GM23338 (cell line): ENCODE data around the gene EIF2A. TPM values are rescaled to one million over a fixed set of nuclear protein-coding genes. Genes with fewer than 3 reads are reported as not detected.

Source experiments
- ATAC-seq: fragments of 200-7000 bp; cut with Tn5 transposase; 3 replicates; pipeline ENCODE4 v1.9.1; 2020
- DNase-seq: peaks from one replicate; pipeline ENCODE4 v3.0.0-alpha.2; 2015; ENCODE audit warnings: low spot score
- H2AFZ ChIP-seq: fragments of 200-600 bp; sonication (generic); 2 replicates; pipeline ENCODE4 v1.8.0; 2016; ENCODE audit warnings: antibody characterized with exemption, mild to moderate bottlenecking, moderate library complexity
- H3F3A ChIP-seq: fragments of 200-600 bp; sonication (generic); replicated peaks from 2 replicates; pipeline ENCODE4 v1.8.0; 2017; ENCODE audit warnings: antibody characterized with exemption, mixed run types, low read depth
- H3K27ac ChIP-seq: fragments of 200-600 bp; sonication (generic); 2 replicates; pipeline ENCODE4 v1.6.1; 2016; ENCODE audit warnings: low read depth
- H3K27me3 ChIP-seq: fragments of 200-600 bp; sonication (generic); 2 replicates; pipeline ENCODE4 v1.8.0; 2016; ENCODE audit warnings: mild to moderate bottlenecking, mixed run types, moderate library complexity; ENCODE audit not compliant: insufficient read depth
- H3K36me3 ChIP-seq: fragments of 200-600 bp; sonication (generic); 2 replicates; pipeline ENCODE4 v1.8.0; 2016; ENCODE audit warnings: mild to moderate bottlenecking; ENCODE audit not compliant: insufficient read depth
- H3K4me1 ChIP-seq: fragments of 200-600 bp; sonication (generic); 2 replicates; pipeline ENCODE4 v1.8.0; 2016; ENCODE audit warnings: mild to moderate bottlenecking, moderate library complexity; ENCODE audit not compliant: insufficient read depth
- H3K4me2 ChIP-seq: fragments of 200-600 bp; sonication (generic); 2 replicates; pipeline ENCODE4 v1.7.1; 2017; ENCODE audit warnings: mixed run types
- H3K4me3 ChIP-seq: fragments of 200-600 bp; sonication (generic); 2 replicates; pipeline ENCODE4 v1.6.1; 2016; ENCODE audit warnings: mixed run types
- H3K79me2 ChIP-seq: fragments of 200-600 bp; sonication (generic); replicated peaks from 2 replicates; pipeline ENCODE4 v1.8.0; 2017; ENCODE audit warnings: mild to moderate bottlenecking; ENCODE audit not compliant: insufficient read depth
- H3K9me2 ChIP-seq: fragments of 200-600 bp; sonication (generic); 2 replicates; pipeline ENCODE4 v1.8.0; 2017; ENCODE audit not compliant: insufficient read depth
- H4K20me1 ChIP-seq: fragments of 200-600 bp; sonication (generic); replicated peaks from 2 replicates; pipeline ENCODE4 v1.8.0; 2017; ENCODE audit warnings: mild to moderate bottlenecking; ENCODE audit not compliant: insufficient read depth
- H3K27ac Mint-ChIP-seq: 2 replicates; pipeline ENCODE4 v1.8.0; 2020; ENCODE audit warnings: inconsistent platforms, mild to moderate bottlenecking, moderate library complexity, mixed read lengths
- H3K27me3 Mint-ChIP-seq: 3 replicates; pipeline ENCODE4 v1.8.0; 2022; ENCODE audit warnings: low read depth, mild to moderate bottlenecking, moderate library complexity, mixed read lengths, inconsistent platforms; ENCODE audit not compliant: insufficient read depth, poor library complexity
- H3K36me3 Mint-ChIP-seq: 3 replicates; pipeline ENCODE4 v1.8.0; 2021; ENCODE audit warnings: low read depth, mild to moderate bottlenecking, inconsistent platforms, moderate library complexity, mixed read lengths
- H3K4me1 Mint-ChIP-seq: 3 replicates; pipeline ENCODE4 v1.8.0; 2020; ENCODE audit warnings: mild to moderate bottlenecking, inconsistent platforms, mixed read lengths
- H3K4me3 Mint-ChIP-seq: 3 replicates; pipeline ENCODE4 v1.8.0; 2021; ENCODE audit warnings: moderate library complexity, mild to moderate bottlenecking, inconsistent platforms, mixed read lengths
- H3K9me3 Mint-ChIP-seq: 3 replicates; pipeline ENCODE4 v1.8.0; 2020; ENCODE audit warnings: moderate library complexity, mild to moderate bottlenecking, inconsistent platforms, mixed read lengths
- CREB1 ChIP-seq: fragments of 250-450 bp; sonication (Bioruptor Pico); IDR thresholded peaks from 2 replicates; pipeline ENCODE4 v1.5.0; 2020; ENCODE audit warnings: low read depth, mild to moderate bottlenecking, moderate library complexity
- EZH2 ChIP-seq: fragments of 200-600 bp; sonication (generic); IDR thresholded peaks from one replicate; pipeline ENCODE4 v1.8.0; 2017; ENCODE audit warnings: antibody characterized with exemption, mild to moderate bottlenecking, low read depth; ENCODE audit not compliant: unreplicated experiment
- EZH2phosphoT487 ChIP-seq: fragments of 200-600 bp; sonication (generic); IDR thresholded peaks from one replicate; pipeline ENCODE4 v1.8.1; 2018; ENCODE audit warnings: antibody characterized with exemption; ENCODE audit not compliant: unreplicated experiment
- JUNB ChIP-seq: IDR thresholded peaks from one replicate; pipeline ENCODE4 v1.6.1; 2016; ENCODE audit warnings: antibody characterized with exemption; ENCODE audit not compliant: unreplicated experiment
- NANOG ChIP-seq: IDR thresholded peaks from 2 replicates; pipeline ENCODE4 v1.6.1; 2016; ENCODE audit warnings: antibody characterized with exemption, borderline replicate concordance
- POLR2AphosphoS5 ChIP-seq: IDR thresholded peaks from 2 replicates; pipeline ENCODE4 v1.6.1; 2016; ENCODE audit warnings: antibody characterized with exemption, low read depth
- REST ChIP-seq: IDR thresholded peaks from one replicate; pipeline ENCODE4 v1.6.1; 2018; ENCODE audit warnings: antibody characterized with exemption; ENCODE audit not compliant: unreplicated experiment
- STAT1 ChIP-seq: IDR thresholded peaks from one replicate; pipeline ENCODE4 v1.6.1; 2016; ENCODE audit warnings: antibody characterized with exemption; ENCODE audit not compliant: unreplicated experiment
- ZNF114 ChIP-seq: fragments of 250-450 bp; sonication (Bioruptor Pico); IDR thresholded peaks from 2 replicates; pipeline ENCODE4 v1.5.0; 2020; ENCODE audit warnings: mild to moderate bottlenecking, moderate library complexity
- ZNF331 ChIP-seq: fragments of 250-450 bp; sonication (Bioruptor Pico); IDR thresholded peaks from 2 replicates; pipeline ENCODE4 v1.5.0; 2020; ENCODE audit warnings: low read depth, mild to moderate bottlenecking, moderate library complexity
- polyA plus RNA-seq: library from polyadenylated mRNA; unstranded; fragments of >200 nt; fragmentation: Nextera tagmentation; extraction: Ambion mirVana; gene quantifications from 2 replicates; pipeline ENCODE4 v1.2.1, GENCODE V29; 2016
- total RNA-seq: library from RNA; depleted of rRNA; stranded (reverse); fragments of >200 nt; shearing (Covaris generic); gene quantifications from 2 replicates; pipeline ENCODE4 v1.2.3, GENCODE V29; 2014
- TF ChIP-seq, protein P1 (sequence below): fragments of 250-450 bp; sonication (Bioruptor Pico); IDR thresholded peaks from 2 replicates; pipeline ENCODE4 v1.5.0; 2020; ENCODE audit warnings: mild to moderate bottlenecking, moderate library complexity
- TF ChIP-seq, protein P2 (sequence below), 2 experiments: fragments of 200-600 bp in 1 of 2; sonication (generic) in 1 of 2; conservative IDR thresholded peaks; 2 replicates each; pipeline versions ENCODE4 v1.5.1 to v1.6.1; 2016 to 2017; ENCODE audit warnings: antibody characterized with exemption in 2 of 2, low read depth in 2 of 2, mild to moderate bottlenecking in 2 of 2, moderate library complexity in 1 of 2

The EIF2A gene
- total and polyA plus RNA-seq, 2 experiments from 2014 or later: 95.2 to 153 TPM

- Mint-ChIP-seq H3K9me3 (no peaks in the 10 kb centered on the region; the same call in 2 of the 3 replicates), H3K4me1 (peaks cover 11% of the 10 kb centered on the region; the same call in 2 of the 3 replicates), H3K36me3 (peaks cover 33% of the 10 kb centered on the region), H3K27ac (no peak overlapping the region), H3K27me3 (peaks cover 8% of the 10 kb centered on the region), H3K4me3 (peak overlapping the region; percentile 93)
- no peak for ATAC-seq
- H3K27ac ChIP-seq: no peak overlapping the region
- no peak overlapping the region for H3K4me2 ChIP-seq
- peaks cover 21% of the 10 kb centered on the region for H4K20me1 ChIP-seq
- DNase-seq: no peak
- H2AFZ ChIP-seq: no peak overlapping the region
- H3K27me3 ChIP-seq: no peaks in the 10 kb centered on the region
- peaks cover 10% of the 10 kb centered on the region; the same call in 1 of the 2 replicates for H3K4me1 ChIP-seq
- peaks cover 15% of the 10 kb centered on the region for H3K36me3 ChIP-seq
- no peak for TF ChIP-seq NANOG
- no peak for TF ChIP-seq REST
- TF ChIP-seq STAT1: no peak
- TF ChIP-seq JUNB: no peak
- no peak for TF ChIP-seq ZNF114 (CRISPR knock-in tag)
- TF ChIP-seq, protein P1, sequence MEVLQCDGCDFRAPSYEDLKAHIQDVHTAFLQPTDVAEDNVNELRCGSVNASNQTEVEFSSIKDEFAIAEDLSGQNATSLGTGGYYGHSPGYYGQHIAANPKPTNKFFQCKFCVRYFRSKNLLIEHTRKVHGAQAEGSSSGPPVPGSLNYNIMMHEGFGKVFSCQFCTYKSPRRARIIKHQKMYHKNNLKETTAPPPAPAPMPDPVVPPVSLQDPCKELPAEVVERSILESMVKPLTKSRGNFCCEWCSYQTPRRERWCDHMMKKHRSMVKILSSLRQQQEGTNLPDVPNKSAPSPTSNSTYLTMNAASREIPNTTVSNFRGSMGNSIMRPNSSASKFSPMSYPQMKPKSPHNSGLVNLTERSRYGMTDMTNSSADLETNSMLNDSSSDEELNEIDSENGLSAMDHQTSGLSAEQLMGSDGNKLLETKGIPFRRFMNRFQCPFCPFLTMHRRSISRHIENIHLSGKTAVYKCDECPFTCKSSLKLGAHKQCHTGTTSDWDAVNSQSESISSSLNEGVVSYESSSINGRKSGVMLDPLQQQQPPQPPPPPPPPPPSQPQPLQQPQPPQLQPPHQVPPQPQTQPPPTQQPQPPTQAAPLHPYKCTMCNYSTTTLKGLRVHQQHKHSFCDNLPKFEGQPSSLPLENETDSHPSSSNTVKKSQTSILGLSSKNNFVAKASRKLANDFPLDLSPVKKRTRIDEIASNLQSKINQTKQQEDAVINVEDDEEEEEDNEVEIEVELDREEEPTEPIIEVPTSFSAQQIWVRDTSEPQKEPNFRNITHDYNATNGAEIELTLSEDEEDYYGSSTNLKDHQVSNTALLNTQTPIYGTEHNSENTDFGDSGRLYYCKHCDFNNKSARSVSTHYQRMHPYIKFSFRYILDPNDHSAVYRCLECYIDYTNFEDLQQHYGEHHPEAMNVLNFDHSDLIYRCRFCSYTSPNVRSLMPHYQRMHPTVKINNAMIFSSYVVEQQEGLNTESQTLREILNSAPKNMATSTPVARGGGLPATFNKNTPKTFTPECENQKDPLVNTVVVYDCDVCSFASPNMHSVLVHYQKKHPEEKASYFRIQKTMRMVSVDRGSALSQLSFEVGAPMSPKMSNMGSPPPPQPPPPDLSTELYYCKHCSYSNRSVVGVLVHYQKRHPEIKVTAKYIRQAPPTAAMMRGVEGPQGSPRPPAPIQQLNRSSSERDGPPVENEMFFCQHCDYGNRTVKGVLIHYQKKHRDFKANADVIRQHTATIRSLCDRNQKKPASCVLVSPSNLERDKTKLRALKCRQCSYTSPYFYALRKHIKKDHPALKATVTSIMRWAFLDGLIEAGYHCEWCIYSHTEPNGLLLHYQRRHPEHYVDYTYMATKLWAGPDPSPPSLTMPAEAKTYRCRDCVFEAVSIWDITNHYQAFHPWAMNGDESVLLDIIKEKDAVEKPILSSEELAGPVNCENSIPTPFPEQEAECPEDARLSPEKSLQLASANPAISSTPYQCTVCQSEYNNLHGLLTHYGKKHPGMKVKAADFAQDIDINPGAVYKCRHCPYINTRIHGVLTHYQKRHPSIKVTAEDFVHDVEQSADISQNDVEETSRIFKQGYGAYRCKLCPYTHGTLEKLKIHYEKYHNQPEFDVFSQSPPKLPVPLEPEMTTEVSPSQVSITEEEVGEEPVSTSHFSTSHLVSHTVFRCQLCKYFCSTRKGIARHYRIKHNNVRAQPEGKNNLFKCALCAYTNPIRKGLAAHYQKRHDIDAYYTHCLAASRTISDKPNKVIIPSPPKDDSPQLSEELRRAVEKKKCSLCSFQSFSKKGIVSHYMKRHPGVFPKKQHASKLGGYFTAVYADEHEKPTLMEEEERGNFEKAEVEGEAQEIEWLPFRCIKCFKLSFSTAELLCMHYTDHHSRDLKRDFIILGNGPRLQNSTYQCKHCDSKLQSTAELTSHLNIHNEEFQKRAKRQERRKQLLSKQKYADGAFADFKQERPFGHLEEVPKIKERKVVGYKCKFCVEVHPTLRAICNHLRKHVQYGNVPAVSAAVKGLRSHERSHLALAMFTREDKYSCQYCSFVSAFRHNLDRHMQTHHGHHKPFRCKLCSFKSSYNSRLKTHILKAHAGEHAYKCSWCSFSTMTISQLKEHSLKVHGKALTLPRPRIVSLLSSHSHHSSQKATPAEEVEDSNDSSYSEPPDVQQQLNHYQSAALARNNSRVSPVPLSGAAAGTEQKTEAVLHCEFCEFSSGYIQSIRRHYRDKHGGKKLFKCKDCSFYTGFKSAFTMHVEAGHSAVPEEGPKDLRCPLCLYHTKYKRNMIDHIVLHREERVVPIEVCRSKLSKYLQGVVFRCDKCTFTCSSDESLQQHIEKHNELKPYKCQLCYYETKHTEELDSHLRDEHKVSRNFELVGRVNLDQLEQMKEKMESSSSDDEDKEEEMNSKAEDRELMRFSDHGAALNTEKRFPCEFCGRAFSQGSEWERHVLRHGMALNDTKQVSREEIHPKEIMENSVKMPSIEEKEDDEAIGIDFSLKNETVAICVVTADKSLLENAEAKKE (CRISPR knock-in tag): no peak
- TF ChIP-seq POLR2AphosphoS5: no peak
- no peak for TF ChIP-seq ZNF331 (CRISPR knock-in tag)
- no peak for TF ChIP-seq EZH2phosphoT487
- TF ChIP-seq EZH2: no peak
- TF ChIP-seq CREB1 (CRISPR knock-in tag): no peak
- TF ChIP-seq, protein P2, sequence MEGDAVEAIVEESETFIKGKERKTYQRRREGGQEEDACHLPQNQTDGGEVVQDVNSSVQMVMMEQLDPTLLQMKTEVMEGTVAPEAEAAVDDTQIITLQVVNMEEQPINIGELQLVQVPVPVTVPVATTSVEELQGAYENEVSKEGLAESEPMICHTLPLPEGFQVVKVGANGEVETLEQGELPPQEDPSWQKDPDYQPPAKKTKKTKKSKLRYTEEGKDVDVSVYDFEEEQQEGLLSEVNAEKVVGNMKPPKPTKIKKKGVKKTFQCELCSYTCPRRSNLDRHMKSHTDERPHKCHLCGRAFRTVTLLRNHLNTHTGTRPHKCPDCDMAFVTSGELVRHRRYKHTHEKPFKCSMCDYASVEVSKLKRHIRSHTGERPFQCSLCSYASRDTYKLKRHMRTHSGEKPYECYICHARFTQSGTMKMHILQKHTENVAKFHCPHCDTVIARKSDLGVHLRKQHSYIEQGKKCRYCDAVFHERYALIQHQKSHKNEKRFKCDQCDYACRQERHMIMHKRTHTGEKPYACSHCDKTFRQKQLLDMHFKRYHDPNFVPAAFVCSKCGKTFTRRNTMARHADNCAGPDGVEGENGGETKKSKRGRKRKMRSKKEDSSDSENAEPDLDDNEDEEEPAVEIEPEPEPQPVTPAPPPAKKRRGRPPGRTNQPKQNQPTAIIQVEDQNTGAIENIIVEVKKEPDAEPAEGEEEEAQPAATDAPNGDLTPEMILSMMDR (conservative IDR thresholded peaks at IDR 0.05; ENCODE audit: low read depth in 2 of 2): no peak
- no peaks in the 10 kb centered on the region for H3K9me2 ChIP-seq
- no peaks in the 10 kb centered on the region; the same call in 1 of the 2 replicates for H3F3A ChIP-seq
- H3K4me3 ChIP-seq: no peak overlapping the region; the same call in 1 of the 2 replicates
- peaks cover 62% of the 10 kb centered on the region for H3K79me2 ChIP-seq
These were observed 2.5 kb upstream of the EIF2A start for GRCh38 chr3:150544041-150544440.
